ENCODE data around the gene PROM1.
A peak's percentile ranks its signal among the peaks of the same experiment; 100 is the strongest.

Gene PROM1

GRCh38 chr4:15988222-15988621 is 95.6 kb downstream of the PROM1 start:
- DNase-seq (ENCODE audit: low read depth): no peak

GRCh38 chr4:15986907-15987306 is 96.9 kb downstream of the PROM1 start:
- DNase-seq (ENCODE audit: low read depth): no peak

GRCh38 chr4:15983610-15984009 is 100.2 kb downstream of the PROM1 start:
- DNase-seq (ENCODE audit: low read depth): no peak

GRCh38 chr4:15982842-15983524 is 100.8 kb downstream of the PROM1 start:
- no peak for DNase-seq (ENCODE audit: low read depth)

GRCh38 chr4:15976456-15977447 is 107.1 kb downstream of the PROM1 start:
- no peak for DNase-seq (ENCODE audit: low read depth)

- DNase-seq (ENCODE audit: low read depth): no peak
Measured at GRCh38 chr4:15971068-15971801, 112.6 kb downstream of the PROM1 start.

- no peak for DNase-seq (ENCODE audit: low read depth)
Measured at GRCh38 chr4:15968551-15969300, 115.1 kb downstream of the PROM1 start.

GRCh38 chr4:15965325-15965724 is 118.5 kb downstream of the PROM1 start:
- DNase-seq (ENCODE audit: low read depth): no peak

GRCh38 chr4:15964159-15964558 is 119.7 kb downstream of the PROM1 start:
- DNase-seq (ENCODE audit: low read depth): no peak

- peak; percentile 30 for DNase-seq (ENCODE audit: low read depth)
Measured at GRCh38 chr4:15963576-15963975, 120.2 kb downstream of the PROM1 start.

GRCh38 chr4:15963001-15963451 is 120.8 kb downstream of the PROM1 start, which contains the start of gene FGFBP2:
FGFBP2 (minus strand) TSS chr4:15963175; CDS start chr4:15963129, 46 bp downstream.
- peak; percentile 36 for DNase-seq (ENCODE audit: low read depth)

GRCh38 chr4:15961781-15962510 is 121.9 kb downstream of the PROM1 start:
- DNase-seq (ENCODE audit: low read depth): no peak

GRCh38 chr4:15958562-15958961 is 125.3 kb downstream of the PROM1 start:
- no peak for DNase-seq (ENCODE audit: low read depth)

- DNase-seq (ENCODE audit: low read depth): peak; percentile 76
Measured at GRCh38 chr4:15956179-15956850, 127.5 kb downstream of the PROM1 start.

GRCh38 chr4:15955670-15956069 is 128.2 kb downstream of the PROM1 start:
- DNase-seq (ENCODE audit: low read depth): no peak

- DNase-seq (ENCODE audit: low read depth): no peak
Measured at GRCh38 chr4:15953625-15954024, 130.2 kb downstream of the PROM1 start.

GRCh38 chr4:15951781-15952180 is 132.0 kb downstream of the PROM1 start:
- no peak for DNase-seq (ENCODE audit: low read depth)

- no peak for DNase-seq (ENCODE audit: low read depth)
Measured at GRCh38 chr4:15948826-15949225, 135.0 kb downstream of the PROM1 start.

GRCh38 chr4:15947684-15948083 is 136.1 kb downstream of the PROM1 start:
- no peak for DNase-seq (ENCODE audit: low read depth)

GRCh38 chr4:15945516-15945915 is 138.3 kb downstream of the PROM1 start:
- no peak for DNase-seq (ENCODE audit: low read depth)
